Gastroesophageal sphincter (tissue), 4 donors: ENCODE data around the gene DUOX1. TPM values are rescaled to one million over a fixed set of nuclear protein-coding genes. Genes with fewer than 3 reads are reported as not detected.

Experiments
- ATAC-seq: fragments of 150-250 bp; one replicate; pipeline ENCODE4 v1.9.1; 2016; ENCODE audit warnings: mild to moderate bottlenecking, moderate library complexity
- H3K27ac ChIP-seq, 4 donors: fragments of 200-600 bp; sonication (generic) in 3 of 4; 1 replicate in 3 of 4; 2 replicates in 1 of 4; pipeline ENCODE4 v1.5.1; 2016 to 2019
- H3K27me3 ChIP-seq: fragments of 200-600 bp; sonication (generic); one replicate; pipeline ENCODE4 v1.5.1; 2019
- H3K36me3 ChIP-seq, 2 donors: fragments of 200-600 bp; sonication (generic); one replicate each; pipeline ENCODE4 v1.5.1; 2019; ENCODE audit warnings: control low read depth in 1 of 2
- H3K4me1 ChIP-seq, 3 donors: fragments of 200-600 bp; sonication (generic); 1 replicate in 2 of 3; 2 replicates in 1 of 3; pipeline ENCODE4 v1.5.1; 2016 to 2019; ENCODE audit warnings: control low read depth in 2 of 3
- H3K4me3 ChIP-seq, 2 donors: fragments of 200-600 bp; sonication (generic); one replicate each; pipeline ENCODE4 v1.5.1; 2019; ENCODE audit warnings: mild to moderate bottlenecking in 1 of 2, moderate library complexity in 1 of 2
- H3K9me3 ChIP-seq, 3 donors: fragments of 200-600 bp; sonication (generic); one replicate each; pipeline ENCODE4 v1.5.1; 2017 to 2019; ENCODE audit warnings: control low read depth in 2 of 3
- EP300 ChIP-seq: sonication (generic); formaldehyde crosslinking; IDR thresholded peaks from one replicate; pipeline ENCODE4 v1.6.1; 2017; ENCODE audit warnings: antibody characterized with exemption, mild to moderate bottlenecking
- POLR2A ChIP-seq, 2 donors: fragments of 450-650 bp; IDR thresholded peaks; one replicate each; pipeline ENCODE4 v1.6.1; 2017; ENCODE audit warnings: antibody characterized with exemption in 2 of 2, mild to moderate bottlenecking in 2 of 2, moderate library complexity in 1 of 2
- POLR2AphosphoS5 ChIP-seq: sonication (generic); formaldehyde crosslinking; IDR thresholded peaks from one replicate; pipeline ENCODE4 v1.6.1; 2017; ENCODE audit warnings: antibody characterized with exemption
- WGBS, 2 donors: methylation state at CpG; one replicate each; pipeline ENCODE4 v1.1.5; 2018; ENCODE audit warnings: low coverage in 1 of 2; 5-methylcytosine and 5-hydroxymethylcytosine counted together
- total RNA-seq, 4 donors: library from RNA; depleted of rRNA; stranded (reverse); fragments of >200 nt; gene quantifications; one replicate each; pipeline ENCODE4 v1.1.0, GENCODE V29; 2016
- TF ChIP-seq, protein P1 (sequence below), 4 experiments: fragments of 200-600 bp in 2 of 4; fragments of 450-650 bp in 2 of 4; sonication (generic) in 1 of 4; IDR thresholded peaks; one replicate each; pipeline ENCODE4 v1.5.1; 2017 to 2019; ENCODE audit warnings: antibody characterized with exemption in 4 of 4, mild to moderate bottlenecking in 2 of 4, moderate library complexity in 2 of 4

Gene DUOX1
- total RNA-seq, 4 donors from 2014 or later = 0.08 to 2.7 (median 1.1) TPM

DNA sequence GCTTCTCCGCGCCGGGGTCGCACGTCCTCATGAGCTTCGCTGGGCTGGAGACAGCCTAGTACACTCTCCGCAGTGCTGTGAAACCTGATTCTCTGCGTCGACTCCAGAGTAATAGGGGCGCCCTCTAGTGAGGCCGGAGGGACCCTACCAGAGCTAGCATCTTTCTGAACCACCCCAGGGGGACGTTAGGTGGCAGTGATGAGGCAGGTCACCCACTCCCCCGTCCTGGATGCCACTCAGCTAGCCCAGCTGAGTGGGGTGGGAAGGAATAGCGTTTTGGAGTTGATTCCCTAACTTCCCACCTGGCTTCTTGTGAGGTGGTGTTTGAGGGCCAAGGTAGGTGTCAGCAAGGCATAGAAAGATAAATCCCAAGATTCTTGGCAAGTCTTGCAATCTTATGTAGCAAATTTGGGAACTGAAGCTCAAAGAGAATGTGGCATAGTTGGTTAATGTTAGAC is 11.6 kb upstream of the DUOX1 start:
- H3K27me3 ChIP-seq = peaks cover 97% of the 10 kb centered on the region
- TF ChIP-seq, protein P1, sequence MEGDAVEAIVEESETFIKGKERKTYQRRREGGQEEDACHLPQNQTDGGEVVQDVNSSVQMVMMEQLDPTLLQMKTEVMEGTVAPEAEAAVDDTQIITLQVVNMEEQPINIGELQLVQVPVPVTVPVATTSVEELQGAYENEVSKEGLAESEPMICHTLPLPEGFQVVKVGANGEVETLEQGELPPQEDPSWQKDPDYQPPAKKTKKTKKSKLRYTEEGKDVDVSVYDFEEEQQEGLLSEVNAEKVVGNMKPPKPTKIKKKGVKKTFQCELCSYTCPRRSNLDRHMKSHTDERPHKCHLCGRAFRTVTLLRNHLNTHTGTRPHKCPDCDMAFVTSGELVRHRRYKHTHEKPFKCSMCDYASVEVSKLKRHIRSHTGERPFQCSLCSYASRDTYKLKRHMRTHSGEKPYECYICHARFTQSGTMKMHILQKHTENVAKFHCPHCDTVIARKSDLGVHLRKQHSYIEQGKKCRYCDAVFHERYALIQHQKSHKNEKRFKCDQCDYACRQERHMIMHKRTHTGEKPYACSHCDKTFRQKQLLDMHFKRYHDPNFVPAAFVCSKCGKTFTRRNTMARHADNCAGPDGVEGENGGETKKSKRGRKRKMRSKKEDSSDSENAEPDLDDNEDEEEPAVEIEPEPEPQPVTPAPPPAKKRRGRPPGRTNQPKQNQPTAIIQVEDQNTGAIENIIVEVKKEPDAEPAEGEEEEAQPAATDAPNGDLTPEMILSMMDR (IDR thresholded peaks at IDR 0.05) = peak in 3 of 4 experiments; percentile 76 to 89 (median 77)
- TF ChIP-seq POLR2A (IDR thresholded peaks at IDR 0.05) (no peak), POLR2AphosphoS5 (no peak), EP300 (no peak)
- 0% methylated on average over 1 to 7 of the region's 14 CpGs for WGBS, 2 donors
- no peaks in the 10 kb centered on the region for H3K9me3 ChIP-seq
- H3K4me1 ChIP-seq = peaks cover 0 to 36% (median 15%) of the 10 kb centered on the region in 3 donors
- peak overlapping the region in 1 of 2 donors; percentile 31 for H3K4me3 ChIP-seq
- H3K36me3 ChIP-seq = no peaks in the 10 kb centered on the region
- H3K27ac ChIP-seq = no peak overlapping the region
- ATAC-seq = peak; percentile 91

DNA sequence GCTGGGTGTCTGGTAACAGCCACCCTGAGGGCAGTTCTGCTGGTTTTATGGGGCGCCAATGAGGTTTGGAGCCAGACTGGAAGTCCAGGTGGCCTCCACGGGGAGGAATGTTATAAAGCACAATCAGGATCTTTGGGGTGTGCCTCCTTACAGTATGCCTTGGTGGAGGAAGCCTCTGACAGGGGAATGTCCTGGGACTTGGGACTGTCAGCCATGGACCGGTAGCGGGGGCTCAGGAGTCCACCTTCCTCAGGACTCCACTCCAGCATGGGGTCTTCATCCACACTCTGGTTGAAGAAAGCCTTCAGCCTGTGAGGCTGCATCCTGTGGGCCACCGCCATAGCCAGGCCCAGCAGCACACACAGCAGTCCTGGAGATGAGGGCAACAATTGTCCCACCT is 10.8 kb upstream of the DUOX1 start:
- TF ChIP-seq POLR2AphosphoS5 (no peak), EP300 (no peak), POLR2A (IDR thresholded peaks at IDR 0.05) (no peak)
- TF ChIP-seq, protein P1 (IDR thresholded peaks at IDR 0.05) = no peak
- H3K4me3 ChIP-seq = no peak overlapping the region
- peaks cover 97% of the 10 kb centered on the region for H3K27me3 ChIP-seq
- no peaks in the 10 kb centered on the region for H3K9me3 ChIP-seq
- H3K27ac ChIP-seq = no peak overlapping the region
- H3K36me3 ChIP-seq = no peaks in the 10 kb centered on the region
- H3K4me1 ChIP-seq = peaks cover 0 to 29% (median 15%) of the 10 kb centered on the region in 3 donors
- 60% methylated on average over 1 of the region's 5 CpGs; no CpG with 5 or more reads in 1 of the 2 donors for WGBS, 2 donors
- no peak for ATAC-seq

DNA sequence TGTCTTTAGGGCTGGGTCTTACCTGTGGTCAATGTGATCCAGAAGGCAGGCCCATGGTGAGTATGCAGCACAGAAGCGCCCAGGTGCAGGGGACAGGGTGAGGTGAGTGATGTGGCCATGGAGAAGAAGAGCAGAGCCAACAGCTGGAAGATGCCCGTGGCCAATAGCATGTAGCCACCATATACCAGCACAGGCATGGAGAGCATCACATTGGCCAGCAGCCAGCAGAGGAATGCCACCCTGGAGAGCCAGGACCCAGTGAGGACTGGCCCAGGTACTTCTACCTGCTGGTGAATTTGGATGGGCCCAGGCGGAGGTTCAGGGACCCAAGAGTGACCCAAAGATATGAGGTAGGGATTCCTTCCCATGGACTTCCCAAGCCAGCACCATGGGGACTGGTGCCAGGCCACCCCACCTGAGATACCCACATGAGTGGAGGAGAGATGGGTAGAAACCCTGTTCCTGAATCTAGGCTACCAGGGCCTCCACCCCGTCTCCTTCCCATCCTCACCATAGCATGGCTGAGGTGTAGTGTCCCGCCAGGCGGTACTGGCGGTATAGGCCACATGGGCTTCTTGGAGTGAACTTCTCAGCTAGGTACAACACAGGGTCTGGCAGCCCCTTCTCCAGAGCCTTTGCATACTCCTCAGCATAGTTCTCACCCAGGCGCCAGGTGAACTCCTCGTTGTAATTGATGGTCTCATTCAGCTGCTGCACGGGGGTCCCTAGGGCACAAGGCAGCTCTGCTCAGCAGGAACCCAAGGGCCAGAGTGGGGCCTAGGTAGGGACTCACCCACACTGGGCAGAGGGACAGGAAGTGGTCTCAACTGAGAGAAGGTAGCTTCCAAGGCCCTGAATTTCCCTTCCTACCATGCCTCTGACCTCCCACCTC is 9.5 kb upstream of the DUOX1 start:
- Histone ChIP-seq H3K9me3 (no peaks in the 10 kb centered on the region), H3K4me1 (peaks cover 0 to 21% (median 12%) of the 10 kb centered on the region in 3 donors), H3K27me3 (peaks cover 97% of the 10 kb centered on the region), H3K27ac (no peak overlapping the region), H3K4me3 (no peak overlapping the region), H3K36me3 (no peaks in the 10 kb centered on the region)
- no peak for ATAC-seq
- WGBS, 2 donors = 89 to 96% methylated on average over 3 to 4 of the region's 10 CpGs
- TF ChIP-seq POLR2A (IDR thresholded peaks at IDR 0.05) = no peak
- no peak for TF ChIP-seq EP300
- TF ChIP-seq, protein P1 (IDR thresholded peaks at IDR 0.05) = no peak

DNA sequence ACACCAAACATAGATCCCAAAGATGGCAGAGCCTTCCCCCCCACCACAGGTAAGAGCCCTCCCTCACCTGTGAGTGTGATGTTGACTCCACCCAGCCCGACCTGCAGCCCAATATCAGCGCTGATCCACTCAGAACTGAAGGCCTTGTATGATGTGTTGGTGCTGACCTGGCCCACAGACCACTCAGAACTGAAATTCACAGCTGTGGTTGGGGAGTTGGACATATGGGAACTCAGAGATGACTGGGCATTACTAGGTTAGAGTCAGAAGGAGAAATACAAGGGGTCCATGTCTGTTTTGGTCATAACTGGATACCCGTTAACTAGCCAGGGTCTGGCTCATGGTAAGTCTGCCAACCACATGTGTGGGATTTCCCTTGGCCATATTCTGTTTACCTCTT is 8.8 kb upstream of the DUOX1 start:
- H3K4me1 ChIP-seq = peaks cover 0 to 21% (median 12%) of the 10 kb centered on the region in 3 donors
- ATAC-seq = no peak
- TF ChIP-seq POLR2A (IDR thresholded peaks at IDR 0.05) (no peak), EP300 (no peak), POLR2AphosphoS5 (no peak)
- TF ChIP-seq, protein P1 (IDR thresholded peaks at IDR 0.05) = no peak
- H3K27me3 ChIP-seq = peaks cover 97% of the 10 kb centered on the region
- no peak overlapping the region for H3K27ac ChIP-seq
- H3K9me3 ChIP-seq = no peaks in the 10 kb centered on the region
- 67 to 100% methylated on average over 1 of the region's 3 CpGs for WGBS, 2 donors
- no peak overlapping the region for H3K4me3 ChIP-seq
- no peaks in the 10 kb centered on the region for H3K36me3 ChIP-seq
